ENCODE measurements around the gene LAMC3.

The LAMC3 gene

DNA sequence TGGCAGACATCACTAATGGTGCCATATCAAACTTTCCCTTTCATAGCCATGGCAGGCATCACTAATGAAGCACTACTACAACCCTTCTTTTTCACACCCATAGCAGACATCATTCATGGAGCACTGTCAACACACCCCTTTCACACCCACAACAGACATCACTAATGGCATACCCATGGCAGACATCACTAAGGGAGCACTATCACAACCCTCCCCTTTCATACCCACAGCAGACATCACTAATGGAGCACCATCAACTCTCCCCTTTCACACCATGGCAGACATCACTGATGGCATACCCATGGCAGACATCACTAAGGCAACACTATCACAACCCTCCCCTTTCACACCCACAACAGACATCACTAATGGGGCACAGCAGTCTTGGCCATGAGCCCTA lies 33.7 kb downstream of the LAMC3 start:
- TF ChIP-seq TOX (CRISPR knock-in tag; IDR thresholded peaks at IDR 0.05; ENCODE audit: borderline replicate concordance): no peak
- TF ChIP-seq PPARA (CRISPR knock-in tag; IDR thresholded peaks at IDR 0.05; ENCODE audit: borderline replicate concordance): no peak
- TF ChIP-seq ZNF565 (CRISPR knock-in tag; conservative IDR thresholded peaks at IDR 0.05; ENCODE audit: low read depth): no peak
- TF ChIP-seq SNAI2 (CRISPR knock-in tag; IDR thresholded peaks at IDR 0.05): no peak
- TF ChIP-seq PATZ1 (CRISPR knock-in tag; IDR thresholded peaks at IDR 0.05; ENCODE audit: borderline replicate concordance): no peak
- TF ChIP-seq, protein P1, sequence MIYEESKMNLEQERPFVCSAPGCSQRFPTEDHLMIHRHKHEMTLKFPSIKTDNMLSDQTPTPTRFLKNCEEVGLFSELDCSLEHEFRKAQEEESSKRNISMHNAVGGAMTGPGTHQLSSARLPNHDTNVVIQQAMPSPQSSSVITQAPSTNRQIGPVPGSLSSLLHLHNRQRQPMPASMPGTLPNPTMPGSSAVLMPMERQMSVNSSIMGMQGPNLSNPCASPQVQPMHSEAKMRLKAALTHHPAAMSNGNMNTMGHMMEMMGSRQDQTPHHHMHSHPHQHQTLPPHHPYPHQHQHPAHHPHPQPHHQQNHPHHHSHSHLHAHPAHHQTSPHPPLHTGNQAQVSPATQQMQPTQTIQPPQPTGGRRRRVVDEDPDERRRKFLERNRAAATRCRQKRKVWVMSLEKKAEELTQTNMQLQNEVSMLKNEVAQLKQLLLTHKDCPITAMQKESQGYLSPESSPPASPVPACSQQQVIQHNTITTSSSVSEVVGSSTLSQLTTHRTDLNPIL (CRISPR knock-in tag; IDR thresholded peaks at IDR 0.05; ENCODE audit: low read depth): no peak
- TF ChIP-seq ZFP3 (CRISPR knock-in tag; IDR thresholded peaks at IDR 0.05): no peak
- TF ChIP-seq, protein P2, sequence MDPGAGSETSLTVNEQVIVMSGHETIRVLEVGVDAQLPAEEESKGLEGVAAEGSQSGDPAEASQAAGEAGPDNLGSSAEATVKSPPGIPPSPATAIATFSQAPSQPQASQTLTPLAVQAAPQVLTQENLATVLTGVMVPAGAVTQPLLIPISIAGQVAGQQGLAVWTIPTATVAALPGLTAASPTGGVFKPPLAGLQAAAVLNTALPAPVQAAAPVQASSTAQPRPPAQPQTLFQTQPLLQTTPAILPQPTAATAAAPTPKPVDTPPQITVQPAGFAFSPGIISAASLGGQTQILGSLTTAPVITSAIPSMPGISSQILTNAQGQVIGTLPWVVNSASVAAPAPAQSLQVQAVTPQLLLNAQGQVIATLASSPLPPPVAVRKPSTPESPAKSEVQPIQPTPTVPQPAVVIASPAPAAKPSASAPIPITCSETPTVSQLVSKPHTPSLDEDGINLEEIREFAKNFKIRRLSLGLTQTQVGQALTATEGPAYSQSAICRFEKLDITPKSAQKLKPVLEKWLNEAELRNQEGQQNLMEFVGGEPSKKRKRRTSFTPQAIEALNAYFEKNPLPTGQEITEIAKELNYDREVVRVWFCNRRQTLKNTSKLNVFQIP (CRISPR knock-in tag; IDR thresholded peaks at IDR 0.05; ENCODE audit: borderline replicate concordance, low read depth): no peak
- no peak for TF ChIP-seq ARNTL (CRISPR knock-in tag; IDR thresholded peaks at IDR 0.05; ENCODE audit: borderline replicate concordance, low read depth)
- TF ChIP-seq ZNF8 (CRISPR knock-in tag; IDR thresholded peaks at IDR 0.05): no peak
- ATAC-seq: no peak

DNA sequence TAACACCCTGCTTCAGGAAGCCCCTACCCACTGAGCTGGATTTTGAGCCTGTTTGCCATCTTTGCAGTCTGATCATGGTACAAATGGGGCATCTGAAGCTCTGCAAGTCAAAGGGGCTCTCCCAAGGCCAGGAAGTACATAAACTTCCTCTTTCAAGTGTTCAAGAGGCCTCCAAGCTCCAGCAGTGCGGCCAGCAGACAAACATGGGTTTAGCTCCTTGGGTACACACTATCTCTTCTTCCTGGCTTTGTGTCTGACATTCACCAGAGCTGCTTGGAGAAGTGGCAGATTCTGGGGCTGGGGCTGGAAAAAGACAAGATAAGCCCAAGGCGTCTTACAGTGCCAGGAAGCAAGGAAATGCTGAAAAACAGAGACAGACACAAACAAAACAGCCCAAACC lies 34.1 kb downstream of the LAMC3 start:
- no peak for ATAC-seq
- TF ChIP-seq OSR1 (CRISPR knock-in tag; IDR thresholded peaks at IDR 0.05) (no peak), ARNTL (CRISPR knock-in tag; IDR thresholded peaks at IDR 0.05; ENCODE audit: borderline replicate concordance, low read depth) (no peak), CSDC2 (CRISPR knock-in tag; IDR thresholded peaks at IDR 0.05) (no peak), ISL1 (CRISPR knock-in tag; IDR thresholded peaks at IDR 0.05) (no peak), ZC3H10 (CRISPR knock-in tag; IDR thresholded peaks at IDR 0.05) (no peak), ESRRG (CRISPR knock-in tag; IDR thresholded peaks at IDR 0.05) (no peak), GLIS3 (CRISPR knock-in tag; IDR thresholded peaks at IDR 0.05) (no peak)
- TF ChIP-seq, protein P1 (CRISPR knock-in tag; IDR thresholded peaks at IDR 0.05; ENCODE audit: low read depth): no peak

DNA sequence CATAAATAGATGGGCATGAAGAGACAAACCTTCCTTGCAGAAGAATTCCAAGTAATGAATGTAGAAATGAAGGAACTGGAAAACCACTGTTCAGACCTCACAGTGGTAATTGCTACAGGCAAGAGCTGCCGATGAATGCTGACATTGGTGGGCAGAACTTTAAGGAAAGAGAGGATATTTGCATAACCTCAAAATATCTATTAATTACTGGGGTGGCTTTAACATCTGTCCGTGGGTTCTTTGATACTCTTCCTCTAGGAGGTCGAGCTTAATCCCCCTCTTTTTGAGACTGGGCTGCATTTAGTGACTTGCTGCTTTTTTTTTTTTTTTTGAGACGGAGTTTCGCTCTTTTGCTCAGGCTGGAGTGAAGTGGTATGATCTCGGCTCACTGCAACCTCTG lies 34.7 kb downstream of the LAMC3 start:
- no peak for TF ChIP-seq ISL1 (CRISPR knock-in tag; IDR thresholded peaks at IDR 0.05)
- TF ChIP-seq, protein P3, sequence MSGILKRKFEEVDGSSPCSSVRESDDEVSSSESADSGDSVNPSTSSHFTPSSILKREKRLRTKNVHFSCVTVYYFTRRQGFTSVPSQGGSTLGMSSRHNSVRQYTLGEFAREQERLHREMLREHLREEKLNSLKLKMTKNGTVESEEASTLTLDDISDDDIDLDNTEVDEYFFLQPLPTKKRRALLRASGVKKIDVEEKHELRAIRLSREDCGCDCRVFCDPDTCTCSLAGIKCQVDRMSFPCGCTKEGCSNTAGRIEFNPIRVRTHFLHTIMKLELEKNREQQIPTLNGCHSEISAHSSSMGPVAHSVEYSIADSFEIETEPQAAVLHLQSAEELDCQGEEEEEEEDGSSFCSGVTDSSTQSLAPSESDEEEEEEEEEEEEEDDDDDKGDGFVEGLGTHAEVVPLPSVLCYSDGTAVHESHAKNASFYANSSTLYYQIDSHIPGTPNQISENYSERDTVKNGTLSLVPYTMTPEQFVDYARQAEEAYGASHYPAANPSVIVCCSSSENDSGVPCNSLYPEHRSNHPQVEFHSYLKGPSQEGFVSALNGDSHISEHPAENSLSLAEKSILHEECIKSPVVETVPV (CRISPR knock-in tag; IDR thresholded peaks at IDR 0.05): no peak
- no peak for TF ChIP-seq TSHZ2 (CRISPR knock-in tag; IDR thresholded peaks at IDR 0.05)
- no peak for TF ChIP-seq ZFP30 (CRISPR knock-in tag; IDR thresholded peaks at IDR 0.05)
- TF ChIP-seq OSR1 (CRISPR knock-in tag; IDR thresholded peaks at IDR 0.05): no peak
- TF ChIP-seq TOX (CRISPR knock-in tag; IDR thresholded peaks at IDR 0.05; ENCODE audit: borderline replicate concordance): no peak
- no peak for TF ChIP-seq SNAI2 (CRISPR knock-in tag; IDR thresholded peaks at IDR 0.05)
- no peak for TF ChIP-seq GLIS3 (CRISPR knock-in tag; IDR thresholded peaks at IDR 0.05)
- no peak for TF ChIP-seq PATZ1 (CRISPR knock-in tag; IDR thresholded peaks at IDR 0.05; ENCODE audit: borderline replicate concordance)
- TF ChIP-seq ESRRG (CRISPR knock-in tag; IDR thresholded peaks at IDR 0.05): no peak
- TF ChIP-seq CSDC2 (CRISPR knock-in tag; IDR thresholded peaks at IDR 0.05): no peak
- ATAC-seq: no peak
